IPS-20b (cell line): ENCODE results near the gene SLC9A9.

Experiments used
- H3K27ac ChIP-seq: one replicate; pipeline ENCODE4 v1.5.1; 2013; ENCODE audit warnings: low read length
- H3K27me3 ChIP-seq: 2 replicates; pipeline ENCODE4 v1.6.1; 2013; ENCODE audit warnings: mild to moderate bottlenecking, low read length, inconsistent platforms; ENCODE audit not compliant: insufficient read depth
- H3K36me3 ChIP-seq: 2 replicates; pipeline ENCODE4 v1.6.1; 2013; ENCODE audit warnings: low read depth, mild to moderate bottlenecking, inconsistent platforms, low read length, moderate library complexity; ENCODE audit not compliant: insufficient read depth
- H3K4me1 ChIP-seq: 2 replicates; pipeline ENCODE4 v1.6.1; 2013; ENCODE audit warnings: mild to moderate bottlenecking, control low read depth, inconsistent platforms, low read length, moderate library complexity; ENCODE audit not compliant: insufficient read depth
- H3K4me3 ChIP-seq: 2 replicates; pipeline ENCODE4 v1.5.1; 2013; ENCODE audit warnings: mild to moderate bottlenecking, low read length, inconsistent platforms
- H3K9ac ChIP-seq: 2 replicates; pipeline ENCODE4 v1.6.1; 2013; ENCODE audit warnings: low read depth, mild to moderate bottlenecking, inconsistent platforms, low read length, moderate library complexity
- H3K9me3 ChIP-seq: 2 replicates; pipeline ENCODE4 v1.6.1; 2013; ENCODE audit warnings: mild to moderate bottlenecking, low read depth, low read length, inconsistent platforms; ENCODE audit not compliant: insufficient read depth

Gene SLC9A9

DNA sequence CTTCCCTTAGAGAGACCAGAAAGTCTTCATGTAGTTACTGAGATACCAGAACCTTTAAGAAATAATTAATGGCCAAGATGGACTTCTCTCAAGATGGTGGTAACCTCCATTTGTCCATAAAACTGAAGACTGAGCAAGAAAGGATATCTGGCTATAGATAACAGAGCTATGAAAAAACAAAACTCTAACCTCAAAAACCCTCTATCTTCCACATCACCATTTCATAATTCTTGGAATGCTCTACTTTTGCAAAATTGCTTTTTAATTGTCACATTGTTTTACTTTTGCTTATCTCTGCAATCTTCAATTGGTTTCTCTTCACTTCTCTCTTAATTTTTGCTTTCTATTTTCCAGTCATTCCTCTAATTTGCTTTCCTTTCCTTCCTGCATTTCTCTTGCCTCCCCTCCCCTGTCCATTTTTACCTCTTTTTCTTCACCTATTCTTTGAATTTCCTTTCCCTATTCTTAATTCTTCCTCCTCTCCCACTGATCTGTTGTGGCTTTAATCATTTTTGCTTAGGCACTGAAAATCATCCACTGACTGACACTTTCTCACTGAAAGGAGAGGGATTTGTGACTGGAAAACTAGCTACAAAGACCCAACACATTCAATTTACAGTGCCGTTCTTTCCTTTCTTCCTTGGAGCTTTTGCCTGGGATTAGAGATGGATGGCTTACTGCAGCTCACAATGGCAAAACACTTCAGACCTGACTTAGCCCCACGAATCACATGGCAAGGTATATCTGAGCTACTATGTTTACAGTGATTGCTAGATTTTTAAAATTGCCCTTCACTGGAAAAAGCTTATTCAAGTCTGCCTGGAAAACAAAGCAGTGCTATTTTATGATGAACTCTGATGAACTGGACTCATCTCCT lies 485.9 kb downstream of the SLC9A9 start:
- Histone ChIP-seq H3K36me3 (no peaks in the 10 kb centered on the region), H3K9ac (no peak overlapping the region), H3K9me3 (no peaks in the 10 kb centered on the region), H3K4me3 (no peak overlapping the region), H3K27me3 (no peaks in the 10 kb centered on the region), H3K27ac (no peak overlapping the region), H3K4me1 (no peaks in the 10 kb centered on the region)

DNA sequence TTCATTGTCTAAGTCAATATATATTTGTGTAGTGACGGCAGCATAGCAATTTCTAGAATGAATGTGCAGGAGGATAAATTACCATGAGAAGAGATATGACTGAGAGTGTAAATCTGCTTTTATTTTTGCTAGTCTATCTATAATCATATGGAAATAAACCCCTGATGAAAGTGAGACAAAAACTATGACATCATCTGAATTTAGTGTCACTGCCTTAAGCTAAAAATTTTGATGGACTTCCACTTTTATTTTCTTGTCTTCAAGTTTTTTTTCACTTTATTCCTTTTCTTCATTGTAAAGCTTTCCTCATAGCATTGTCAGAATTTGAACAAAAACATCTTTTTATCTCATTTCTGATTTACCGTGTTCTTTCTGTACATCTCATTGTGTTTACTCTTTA lies 486.7 kb downstream of the SLC9A9 start:
- H3K9ac ChIP-seq, result no peak overlapping the region
- H3K4me3 ChIP-seq, result no peak overlapping the region
- no peaks in the 10 kb centered on the region for H3K27me3 ChIP-seq

DNA sequence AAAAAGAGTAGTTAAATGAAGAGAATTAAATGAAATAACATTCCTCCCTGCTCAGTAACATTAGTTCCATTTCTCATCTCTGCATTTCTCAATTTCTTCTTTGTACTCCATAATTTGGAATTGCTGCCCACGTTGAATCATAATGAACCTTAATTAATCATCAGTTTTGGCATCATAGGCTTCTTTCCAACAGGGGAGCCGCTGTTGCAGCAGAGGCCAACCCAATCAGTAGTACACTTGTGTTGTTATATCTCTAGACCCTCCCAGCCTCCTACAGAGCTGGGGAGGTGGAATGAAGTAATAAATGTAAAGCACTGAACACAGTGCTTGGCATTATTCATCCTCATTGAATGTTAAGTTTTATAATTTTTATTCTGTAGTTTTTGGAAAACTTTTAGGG lies 488.0 kb downstream of the SLC9A9 start:
- Histone ChIP-seq H3K4me3 (no peak overlapping the region), H3K27me3 (no peaks in the 10 kb centered on the region), H3K9me3 (no peaks in the 10 kb centered on the region), H3K4me1 (no peaks in the 10 kb centered on the region), H3K27ac (no peak overlapping the region), H3K36me3 (no peaks in the 10 kb centered on the region), H3K9ac (no peak overlapping the region)

More for the DNA sequence above, 486.7 kb downstream of the SLC9A9 start:
- Histone ChIP-seq H3K4me1 (no peaks in the 10 kb centered on the region), H3K9me3 (no peaks in the 10 kb centered on the region), H3K27ac (no peak overlapping the region), H3K36me3 (no peaks in the 10 kb centered on the region)

GRCh38 chr3:143358793-143359491 lies 489.3 kb downstream of the SLC9A9 start:
- Histone ChIP-seq H3K4me1 (no peaks in the 10 kb centered on the region), H3K27me3 (no peaks in the 10 kb centered on the region), H3K4me3 (no peak overlapping the region), H3K9ac (no peak overlapping the region), H3K9me3 (no peaks in the 10 kb centered on the region), H3K36me3 (no peaks in the 10 kb centered on the region), H3K27ac (no peak overlapping the region)

GRCh38 chr3:143358155-143358792 lies 490.0 kb downstream of the SLC9A9 start:
- H3K27me3 ChIP-seq, result no peaks in the 10 kb centered on the region
- no peak overlapping the region for H3K9ac ChIP-seq
- H3K4me1 ChIP-seq, result peaks cover under 1% of the 10 kb centered on the region; the same call in 1 of the 2 replicates
- no peaks in the 10 kb centered on the region for H3K36me3 ChIP-seq
- no peak overlapping the region for H3K4me3 ChIP-seq
- H3K27ac ChIP-seq, result no peak overlapping the region
- no peaks in the 10 kb centered on the region for H3K9me3 ChIP-seq

DNA sequence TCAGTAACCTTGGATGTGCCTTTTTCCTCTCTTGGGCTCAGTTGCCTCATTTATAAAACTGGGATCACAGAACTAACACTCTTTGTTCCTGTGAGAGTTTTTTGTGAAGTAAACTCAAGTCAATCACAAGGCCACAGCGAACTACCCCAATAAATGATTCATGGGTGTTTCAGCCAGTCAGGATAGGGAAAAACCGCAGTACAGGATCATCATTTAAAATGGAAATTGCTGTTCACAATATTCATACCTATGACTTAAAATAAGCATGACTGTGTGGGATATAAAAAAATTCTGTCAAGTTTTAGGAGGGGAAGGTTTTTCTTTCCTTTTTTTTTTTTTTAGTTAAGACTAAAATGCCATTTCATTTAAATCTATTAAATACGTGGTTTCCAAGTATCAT lies 490.6 kb downstream of the SLC9A9 start:
- H3K27me3 ChIP-seq, result no peaks in the 10 kb centered on the region
- no peak overlapping the region for H3K27ac ChIP-seq
- no peak overlapping the region for H3K4me3 ChIP-seq
- H3K36me3 ChIP-seq, result no peaks in the 10 kb centered on the region
- H3K9me3 ChIP-seq, result no peaks in the 10 kb centered on the region
- no peak overlapping the region for H3K9ac ChIP-seq
- H3K4me1 ChIP-seq, result peaks cover 6% of the 10 kb centered on the region; the same call in 1 of the 2 replicates

DNA sequence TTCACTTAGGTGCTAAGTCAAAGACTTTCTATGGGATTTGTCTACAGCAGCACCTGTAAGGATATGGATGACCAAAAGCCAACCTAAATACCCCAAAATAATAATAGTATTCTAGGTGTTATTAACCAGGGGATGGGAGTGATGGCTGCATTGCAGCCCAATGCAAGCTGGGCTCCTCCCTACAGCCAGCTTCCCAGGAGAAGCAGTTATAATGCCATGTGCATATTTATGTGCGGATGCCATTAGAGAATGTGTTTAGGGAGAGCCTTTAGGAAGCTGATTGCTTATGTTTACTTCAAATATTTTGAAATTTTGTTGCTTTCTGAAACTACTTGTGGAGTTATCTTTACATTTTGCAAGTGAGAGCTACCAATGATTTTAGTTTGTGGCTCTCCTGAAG lies 491.4 kb downstream of the SLC9A9 start:
- Histone ChIP-seq H3K36me3 (no peaks in the 10 kb centered on the region), H3K4me3 (no peak overlapping the region), H3K27me3 (no peaks in the 10 kb centered on the region), H3K9me3 (no peaks in the 10 kb centered on the region), H3K9ac (no peak overlapping the region), H3K4me1 (peaks cover 14% of the 10 kb centered on the region; the same call in 1 of the 2 replicates), H3K27ac (no peak overlapping the region)

GRCh38 chr3:143354342-143354741 lies 493.9 kb downstream of the SLC9A9 start:
- Histone ChIP-seq H3K27me3 (no peaks in the 10 kb centered on the region), H3K27ac (no peak overlapping the region), H3K4me3 (no peak overlapping the region), H3K4me1 (peaks cover 22% of the 10 kb centered on the region; the same call in 1 of the 2 replicates), H3K36me3 (no peaks in the 10 kb centered on the region), H3K9me3 (no peaks in the 10 kb centered on the region), H3K9ac (no peak overlapping the region)

DNA sequence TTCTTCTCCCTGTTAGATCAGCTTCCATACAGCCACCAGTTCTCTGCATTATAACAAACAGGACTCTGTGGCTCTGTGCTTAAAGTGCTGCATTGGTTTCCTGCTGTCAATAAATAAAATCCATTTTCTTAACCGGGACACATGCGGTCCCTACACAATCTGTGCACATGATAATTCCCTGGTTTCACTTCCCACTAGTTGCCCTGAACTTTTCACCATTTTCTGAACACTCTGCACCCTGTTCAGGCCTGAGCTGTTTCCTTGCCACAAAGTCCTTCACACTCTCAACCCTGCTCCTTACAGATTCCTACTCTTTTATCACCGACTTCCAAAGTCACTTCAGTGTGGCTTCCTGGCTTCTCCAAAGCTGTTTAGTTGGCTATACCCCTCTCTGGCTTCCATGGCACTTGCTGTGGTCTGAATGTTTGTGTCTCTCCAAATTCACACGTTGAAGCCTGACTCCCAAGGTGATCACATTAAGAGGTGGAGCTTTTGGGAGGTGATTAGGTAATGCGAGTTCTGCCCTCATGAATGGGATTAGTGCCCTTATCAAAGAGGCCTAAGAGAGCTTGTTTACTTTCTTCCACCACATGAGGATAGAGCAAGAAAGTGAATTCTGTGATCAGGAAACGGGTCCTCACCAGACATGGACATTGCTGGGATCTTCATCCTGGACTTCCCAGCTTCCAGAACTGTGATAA lies 495.3 kb downstream of the SLC9A9 start:
- H3K27me3 ChIP-seq, result no peaks in the 10 kb centered on the region

DNA sequence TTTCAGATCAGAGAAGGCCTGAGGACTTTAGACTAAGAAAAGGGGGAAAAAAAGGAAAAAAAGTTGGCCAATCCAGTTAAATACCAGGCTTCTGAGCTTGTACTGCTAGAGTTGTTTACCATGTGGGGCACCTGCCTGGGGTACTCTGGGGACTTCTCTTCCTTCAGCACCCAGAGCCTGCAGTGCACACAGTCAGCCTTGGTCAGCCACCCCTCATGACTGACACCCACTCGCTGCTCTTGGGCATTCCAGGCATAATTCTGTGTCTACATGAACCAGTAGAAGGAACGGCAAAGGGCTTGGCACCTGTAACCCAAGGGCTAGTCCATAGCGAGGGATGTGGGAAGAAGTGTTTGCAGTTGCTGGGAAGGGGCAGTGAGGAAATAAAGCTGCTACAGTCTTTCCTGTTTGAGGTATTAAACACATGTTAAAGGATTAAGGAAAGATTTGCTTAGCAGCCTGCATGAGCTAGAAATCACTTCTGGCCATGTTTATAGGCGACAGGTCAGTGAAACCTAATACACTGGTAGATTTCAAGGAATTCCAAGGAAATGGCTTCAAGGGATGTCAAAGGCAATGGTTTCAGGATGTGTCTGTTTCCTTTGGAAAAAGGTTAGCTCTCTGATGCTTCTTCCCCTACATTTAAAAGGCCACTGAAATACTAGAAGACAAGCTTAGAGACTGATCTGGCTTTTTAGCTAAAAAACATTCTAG lies 496.2 kb downstream of the SLC9A9 start:
- peaks cover 22% of the 10 kb centered on the region; the same call in 1 of the 2 replicates for H3K4me1 ChIP-seq
- no peaks in the 10 kb centered on the region for H3K36me3 ChIP-seq
- no peaks in the 10 kb centered on the region for H3K9me3 ChIP-seq
- no peak overlapping the region for H3K27ac ChIP-seq
- H3K4me3 ChIP-seq, result no peak overlapping the region
- no peaks in the 10 kb centered on the region for H3K27me3 ChIP-seq
- no peak overlapping the region for H3K9ac ChIP-seq

More for the DNA sequence above, 495.3 kb downstream of the SLC9A9 start:
- Histone ChIP-seq H3K4me3 (no peak overlapping the region), H3K9ac (no peak overlapping the region), H3K27ac (no peak overlapping the region), H3K36me3 (no peaks in the 10 kb centered on the region), H3K9me3 (no peaks in the 10 kb centered on the region), H3K4me1 (peaks cover 22% of the 10 kb centered on the region; the same call in 1 of the 2 replicates)

DNA sequence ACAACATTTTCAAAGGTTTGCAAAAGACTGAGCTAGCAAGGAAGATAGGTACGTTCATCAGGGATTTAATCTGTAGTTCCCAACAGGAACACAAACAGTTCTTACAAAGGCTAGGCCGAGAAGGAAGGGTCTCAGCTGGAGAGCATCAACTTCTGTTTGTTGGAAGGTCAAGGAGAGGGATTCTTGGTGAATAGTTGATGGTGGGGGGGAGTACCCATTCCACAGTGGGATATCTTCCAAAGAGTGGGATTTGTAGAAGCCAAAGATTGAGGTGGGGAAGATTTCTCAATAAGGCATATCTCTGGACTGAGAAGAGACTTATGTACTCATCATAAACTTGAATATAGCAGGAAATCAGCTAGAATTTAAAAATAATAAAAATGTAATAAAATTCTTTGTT lies 496.9 kb downstream of the SLC9A9 start:
- Histone ChIP-seq H3K27ac (no peak overlapping the region), H3K4me1 (peaks cover 22% of the 10 kb centered on the region; the same call in 1 of the 2 replicates), H3K9me3 (no peaks in the 10 kb centered on the region), H3K36me3 (no peaks in the 10 kb centered on the region), H3K9ac (no peak overlapping the region), H3K4me3 (no peak overlapping the region), H3K27me3 (no peaks in the 10 kb centered on the region)
